GM19193 (cell line): ENCODE data around the gene SPON2.

ENCODE experiments used
- POLR2A ChIP-seq: IDR thresholded peaks from 4 replicates; pipeline ENCODE4 v1.6.1; 2011; ENCODE audit not compliant: insufficient read depth, insufficient read length; ENCODE audit errors: extremely low read depth

Gene SPON2

GRCh38 chr4:1172228-1172851, at the start of gene SPON2:
SPON2 (minus strand) TSS chr4:1172583.
- no peak for TF ChIP-seq POLR2A

- no peak for TF ChIP-seq POLR2A
Observed at GRCh38 chr4:1221155-1221870, 48.9 kb upstream of the SPON2 start.

- TF ChIP-seq POLR2A = no peak
Observed at GRCh38 chr4:1220566-1220965, 48.2 kb upstream of the SPON2 start.

GRCh38 chr4:1219566-1219950, 47.2 kb upstream of the SPON2 start:
- no peak for TF ChIP-seq POLR2A

- TF ChIP-seq POLR2A = no peak
Observed at GRCh38 chr4:1218634-1219565, 46.5 kb upstream of the SPON2 start.

- no peak for TF ChIP-seq POLR2A
Observed at GRCh38 chr4:1217366-1217765, 45.0 kb upstream of the SPON2 start.

GRCh38 chr4:1216869-1217294, 44.5 kb upstream of the SPON2 start:
- TF ChIP-seq POLR2A = no peak

- TF ChIP-seq POLR2A = no peak
Observed at GRCh38 chr4:1216076-1216614, 43.8 kb upstream of the SPON2 start.

- TF ChIP-seq POLR2A = no peak
Observed at GRCh38 chr4:1215141-1216075, 43.0 kb upstream of the SPON2 start.

- TF ChIP-seq POLR2A = no peak
Observed at GRCh38 chr4:1214101-1215095, 42.0 kb upstream of the SPON2 start.

- no peak for TF ChIP-seq POLR2A
Observed at GRCh38 chr4:1213336-1213995, 41.1 kb upstream of the SPON2 start.

- TF ChIP-seq POLR2A = no peak
Observed at GRCh38 chr4:1212546-1213335, 40.4 kb upstream of the SPON2 start.
